Testis (tissue), 2 donors: ENCODE measurements around the gene DCDC1.

Experiments
- POLR2A ChIP-seq: fragments of 450-650 bp; IDR thresholded peaks from one replicate; pipeline ENCODE4 v1.6.1; 2017; ENCODE audit warnings: antibody characterized with exemption, mild to moderate bottlenecking, moderate library complexity
- TF ChIP-seq, protein P1 (sequence below), 3 experiments: fragments of 450-650 bp in 2 of 3; fragments of 200-600 bp in 1 of 3; sonication (generic) in 1 of 3; IDR thresholded peaks; one replicate each; pipeline ENCODE4 v1.5.1; 2016 to 2019; ENCODE audit warnings: antibody characterized with exemption in 3 of 3, mild to moderate bottlenecking in 2 of 3, moderate library complexity in 1 of 3

DNA sequence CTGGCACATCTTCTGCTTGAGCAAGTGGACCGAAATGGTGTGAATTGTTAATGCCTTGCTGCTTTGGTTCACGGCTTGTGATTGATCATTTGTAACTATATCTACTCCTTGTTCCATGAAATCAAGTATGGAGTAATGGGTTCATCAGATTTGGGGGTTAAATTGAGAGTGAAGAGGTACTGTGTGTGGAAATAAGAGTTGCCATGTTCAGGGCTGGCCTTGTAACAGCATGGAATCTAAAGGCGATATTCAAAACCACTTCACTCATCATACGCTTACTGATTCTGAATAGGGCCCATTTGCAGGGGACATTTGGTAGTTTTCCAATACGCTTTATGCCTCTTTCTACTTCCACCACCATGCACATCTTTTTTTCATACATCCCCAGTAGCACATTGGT lies 122.2 kb downstream of the DCDC1 start:
- TF ChIP-seq, protein P1, sequence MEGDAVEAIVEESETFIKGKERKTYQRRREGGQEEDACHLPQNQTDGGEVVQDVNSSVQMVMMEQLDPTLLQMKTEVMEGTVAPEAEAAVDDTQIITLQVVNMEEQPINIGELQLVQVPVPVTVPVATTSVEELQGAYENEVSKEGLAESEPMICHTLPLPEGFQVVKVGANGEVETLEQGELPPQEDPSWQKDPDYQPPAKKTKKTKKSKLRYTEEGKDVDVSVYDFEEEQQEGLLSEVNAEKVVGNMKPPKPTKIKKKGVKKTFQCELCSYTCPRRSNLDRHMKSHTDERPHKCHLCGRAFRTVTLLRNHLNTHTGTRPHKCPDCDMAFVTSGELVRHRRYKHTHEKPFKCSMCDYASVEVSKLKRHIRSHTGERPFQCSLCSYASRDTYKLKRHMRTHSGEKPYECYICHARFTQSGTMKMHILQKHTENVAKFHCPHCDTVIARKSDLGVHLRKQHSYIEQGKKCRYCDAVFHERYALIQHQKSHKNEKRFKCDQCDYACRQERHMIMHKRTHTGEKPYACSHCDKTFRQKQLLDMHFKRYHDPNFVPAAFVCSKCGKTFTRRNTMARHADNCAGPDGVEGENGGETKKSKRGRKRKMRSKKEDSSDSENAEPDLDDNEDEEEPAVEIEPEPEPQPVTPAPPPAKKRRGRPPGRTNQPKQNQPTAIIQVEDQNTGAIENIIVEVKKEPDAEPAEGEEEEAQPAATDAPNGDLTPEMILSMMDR (IDR thresholded peaks at IDR 0.05): no peak
- no peak for TF ChIP-seq POLR2A
